Activated CD8-positive, alpha-beta memory T cell treated with anti-CD3 and anti-CD28 coated beads for 4 hours (primary cell): ENCODE measurements around the gene MS4A8.
"Not testable (repeated sequence)": the region's sequence is repeated elsewhere in the genome, so short reads cannot be mapped to it uniquely, and the experiment has no call there.

ENCODE experiments used
- DNase-seq, 2 donors: peaks; one replicate each; pipeline ENCODE4 v3.0.0-alpha.2; 2020; ENCODE audit warnings: low read depth in 2 of 2

MS4A8 gene, protein sequence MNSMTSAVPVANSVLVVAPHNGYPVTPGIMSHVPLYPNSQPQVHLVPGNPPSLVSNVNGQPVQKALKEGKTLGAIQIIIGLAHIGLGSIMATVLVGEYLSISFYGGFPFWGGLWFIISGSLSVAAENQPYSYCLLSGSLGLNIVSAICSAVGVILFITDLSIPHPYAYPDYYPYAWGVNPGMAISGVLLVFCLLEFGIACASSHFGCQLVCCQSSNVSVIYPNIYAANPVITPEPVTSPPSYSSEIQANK

GRCh38 chr11:60699284-60699691 is at the start of gene MS4A8:
MS4A8 (plus strand) TSS chr11:60699612; CDS start chr11:60700861, 1,249 bp downstream.
- no peak for DNase-seq

GRCh38 chr11:60657888-60658287 is 41.5 kb upstream of the MS4A8 start:
- no peak for DNase-seq

GRCh38 chr11:60658409-60658808 is 41.0 kb upstream of the MS4A8 start:
- DNase-seq, result no peak

GRCh38 chr11:60672255-60672654 is 27.2 kb upstream of the MS4A8 start:
- DNase-seq, result no peak

GRCh38 chr11:60678231-60678630 is 21.2 kb upstream of the MS4A8 start:
- not testable (repeated sequence) for DNase-seq

DNA sequence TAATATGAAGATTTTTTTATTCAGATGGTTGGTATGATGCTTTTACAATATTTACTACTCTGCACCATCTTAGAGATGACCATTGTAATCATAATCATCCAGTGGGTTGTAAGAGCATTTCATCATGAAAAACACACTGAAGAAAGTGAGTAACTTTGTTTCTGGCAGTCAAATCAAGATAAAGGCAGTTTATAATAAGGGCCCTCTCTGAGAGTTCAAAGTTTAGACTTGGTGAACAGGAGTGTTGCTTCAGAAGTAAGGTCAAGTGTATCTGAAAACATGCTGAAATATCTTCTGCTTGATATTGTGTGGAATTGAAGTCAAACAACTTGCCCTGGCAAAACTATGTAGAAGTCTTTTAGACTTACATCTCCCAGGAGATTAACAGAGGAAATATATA is 19.5 kb upstream of the MS4A8 start:
- DNase-seq, result no peak

GRCh38 chr11:60680455-60681119 is 18.8 kb upstream of the MS4A8 start:
- DNase-seq, result no peak

DNA sequence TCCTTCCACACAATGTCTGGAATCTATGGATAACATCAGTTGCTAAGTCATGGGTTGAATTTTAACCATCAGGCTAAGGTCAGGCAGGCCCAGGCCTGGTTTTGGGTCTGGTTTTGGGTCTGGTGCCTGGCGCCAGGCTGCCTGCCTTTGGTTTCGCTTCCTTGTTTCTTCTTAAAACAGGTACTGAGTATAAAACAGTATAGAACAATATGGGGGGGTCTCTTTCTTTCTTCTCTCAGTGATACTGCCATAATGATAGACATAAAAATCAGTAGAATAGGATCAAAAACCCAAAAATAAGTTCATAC is 14.9 kb upstream of the MS4A8 start:
- not testable (repeated sequence) for DNase-seq

DNA sequence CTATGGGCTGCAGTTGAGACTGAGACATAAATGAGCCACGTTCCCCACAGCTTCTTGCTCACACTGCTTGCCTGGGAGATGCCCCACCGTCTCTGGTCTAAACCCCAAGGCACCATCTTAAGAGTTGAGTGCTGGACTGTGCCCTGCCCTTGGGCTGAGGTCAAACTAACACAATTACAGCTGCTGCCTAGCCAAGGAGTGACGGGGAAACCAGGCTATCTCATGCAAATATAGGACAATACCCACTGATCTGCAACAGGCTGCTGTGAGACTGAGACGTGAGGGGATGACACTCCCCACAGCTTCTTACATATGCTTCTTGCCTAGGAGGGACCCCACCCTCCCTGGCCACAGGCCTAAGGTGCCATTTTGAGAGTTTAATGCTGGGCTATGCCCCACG is 7.8 kb upstream of the MS4A8 start:
- DNase-seq, result no peak

GRCh38 chr11:60699936-60700335 is 524 bp downstream of the MS4A8 start:
- no peak for DNase-seq

DNA sequence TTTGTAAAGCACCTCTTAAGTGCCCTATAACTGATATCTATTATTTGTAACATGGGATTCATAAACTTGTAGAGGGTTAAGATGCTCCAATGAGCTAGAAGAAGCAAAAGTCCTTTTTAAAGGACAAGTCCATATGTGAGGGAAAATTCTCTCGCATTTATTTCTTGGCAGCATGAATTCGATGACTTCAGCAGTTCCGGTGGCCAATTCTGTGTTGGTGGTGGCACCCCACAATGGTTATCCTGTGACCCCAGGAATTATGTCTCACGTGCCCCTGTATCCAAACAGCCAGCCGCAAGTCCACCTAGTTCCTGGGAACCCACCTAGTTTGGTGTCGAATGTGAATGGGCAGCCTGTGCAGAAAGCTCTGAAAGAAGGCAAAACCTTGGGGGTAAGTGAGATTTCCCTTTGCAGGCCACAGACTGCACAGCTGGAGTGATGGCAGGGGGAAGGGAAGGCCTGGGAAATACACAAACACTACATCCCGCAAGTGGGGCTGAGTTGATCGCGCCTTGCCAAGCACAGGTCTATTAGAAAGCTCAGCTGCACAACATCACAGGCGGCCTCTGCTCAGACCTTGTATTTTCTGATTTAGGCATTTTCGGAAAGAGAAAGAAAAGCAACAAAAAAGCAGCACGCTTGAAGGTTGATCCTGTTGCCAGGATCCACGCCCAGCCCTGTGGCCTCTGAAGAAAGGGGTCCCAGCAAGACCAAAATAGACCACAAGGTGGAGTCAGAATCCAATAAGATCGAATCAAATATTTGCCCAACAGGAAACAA is 1.5 kb downstream of the MS4A8 start:
- DNase-seq, result no peak

DNA sequence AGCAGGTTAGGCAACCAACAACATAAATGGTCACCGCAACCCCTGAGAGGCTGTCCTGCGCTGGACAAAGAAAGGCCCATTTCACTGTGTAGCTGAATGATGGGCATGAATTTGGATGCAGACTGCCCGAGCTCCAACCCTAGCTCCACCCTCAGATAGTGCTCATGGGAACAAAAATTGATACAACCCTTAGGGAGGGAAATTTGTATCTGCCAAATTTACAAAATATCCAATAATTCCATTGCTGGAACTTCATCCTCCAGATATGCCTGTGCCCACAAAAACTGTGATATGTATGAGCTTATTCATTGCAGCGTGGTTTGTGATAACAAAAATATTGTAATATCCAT is 2.0 kb downstream of the MS4A8 start:
- no peak for DNase-seq

GRCh38 chr11:60703374-60703773 is 4.0 kb downstream of the MS4A8 start:
- no peak for DNase-seq

DNA sequence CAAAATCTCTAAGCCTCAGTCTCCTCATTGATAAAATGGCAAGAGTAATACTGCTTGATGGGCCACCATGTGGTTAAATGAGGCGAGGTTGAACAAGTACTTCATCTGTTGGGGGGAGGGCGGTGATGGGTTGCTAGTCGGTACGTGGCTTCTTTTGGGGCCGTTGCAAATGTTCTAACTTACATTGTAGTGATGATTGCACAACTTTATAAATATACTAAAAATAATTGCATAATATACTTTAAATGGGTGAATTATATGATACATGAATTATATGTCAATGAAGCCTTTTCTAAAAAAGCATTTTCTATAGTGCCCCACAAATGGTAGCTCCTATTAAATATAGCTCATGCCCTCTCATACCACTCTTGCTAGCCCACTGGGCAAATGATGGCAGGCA is 6.5 kb downstream of the MS4A8 start:
- no peak for DNase-seq

DNA sequence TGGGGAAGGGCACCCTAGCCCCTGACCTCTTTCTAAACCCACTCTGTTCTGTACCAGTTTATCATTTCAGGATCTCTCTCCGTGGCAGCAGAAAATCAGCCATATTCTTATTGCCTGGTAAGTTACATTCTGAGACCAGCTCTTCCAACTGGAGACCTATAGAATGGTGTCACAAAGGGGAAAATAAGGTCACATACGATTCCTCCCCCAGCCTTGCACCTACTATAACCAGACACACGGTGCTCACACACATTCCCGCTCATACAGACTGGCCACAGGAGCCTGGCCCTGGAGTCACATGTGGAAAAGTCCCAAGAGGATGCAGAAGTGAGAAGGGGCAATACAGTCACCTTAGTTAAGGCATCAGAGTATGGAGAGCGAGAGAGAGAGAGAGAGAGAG is 7.5 kb downstream of the MS4A8 start:
- DNase-seq, result no peak

- DNase-seq, result no peak
Observed at GRCh38 chr11:60710482-60710881, 11.1 kb downstream of the MS4A8 start.

DNA sequence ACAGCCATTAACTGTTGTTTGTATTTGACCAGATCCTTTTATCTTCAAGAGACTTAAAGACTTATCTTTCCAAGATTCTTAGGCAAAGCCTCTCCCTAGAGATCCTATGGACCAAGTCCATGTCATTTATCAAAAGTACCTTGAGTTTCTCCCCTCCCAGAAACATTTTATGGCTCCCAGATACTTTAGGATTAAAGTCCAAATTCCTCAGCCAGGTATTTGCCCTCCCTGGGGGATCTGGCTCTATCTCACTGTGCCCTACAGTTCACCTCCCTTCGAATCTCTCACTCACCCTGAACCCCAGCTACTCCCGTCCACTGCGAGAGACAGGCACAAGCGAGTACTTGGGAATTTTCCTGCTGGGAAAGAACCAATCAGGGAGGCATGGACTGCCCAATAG is 11.9 kb downstream of the MS4A8 start:
- DNase-seq, result no peak

DNA sequence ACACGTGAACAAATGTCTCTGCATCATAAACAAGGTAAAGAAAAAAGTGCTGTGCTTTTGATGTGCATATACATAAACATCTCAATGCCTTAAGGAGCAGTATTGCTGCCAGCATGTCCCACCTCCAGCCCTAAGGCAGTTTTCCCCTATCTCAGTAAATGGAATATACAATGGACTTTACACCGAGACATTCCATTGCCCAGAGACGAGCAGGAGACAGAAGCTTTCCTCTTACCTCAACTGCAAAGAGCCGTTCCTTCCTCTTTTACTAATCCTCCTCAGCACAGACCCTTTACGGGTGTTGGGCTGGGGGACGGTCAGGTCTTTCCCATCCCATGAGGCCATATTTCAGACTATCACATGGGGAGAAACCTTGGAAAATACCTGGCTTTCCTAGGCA is 14.0 kb downstream of the MS4A8 start:
- DNase-seq, result not testable (repeated sequence)

DNA sequence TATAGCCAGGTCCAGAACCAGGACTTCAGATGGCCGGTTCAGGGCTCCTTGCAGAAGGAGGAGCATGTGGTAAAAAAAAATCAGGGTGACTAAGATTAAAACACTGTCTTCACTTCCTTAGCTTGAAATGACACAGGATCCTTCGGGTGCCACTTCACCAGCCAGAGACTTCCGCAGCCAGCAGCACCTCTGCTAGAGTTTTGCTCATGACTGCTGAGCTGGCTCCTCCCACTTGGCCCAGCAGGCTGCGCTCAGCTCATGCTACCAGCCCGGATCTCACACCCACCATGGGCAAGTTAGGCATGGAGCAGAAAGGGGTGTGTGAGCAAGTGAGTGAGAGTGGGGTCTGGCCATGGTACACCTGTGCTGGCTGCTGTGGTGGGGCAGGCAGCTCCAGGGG is 18.5 kb downstream of the MS4A8 start:
- no peak for DNase-seq

DNA sequence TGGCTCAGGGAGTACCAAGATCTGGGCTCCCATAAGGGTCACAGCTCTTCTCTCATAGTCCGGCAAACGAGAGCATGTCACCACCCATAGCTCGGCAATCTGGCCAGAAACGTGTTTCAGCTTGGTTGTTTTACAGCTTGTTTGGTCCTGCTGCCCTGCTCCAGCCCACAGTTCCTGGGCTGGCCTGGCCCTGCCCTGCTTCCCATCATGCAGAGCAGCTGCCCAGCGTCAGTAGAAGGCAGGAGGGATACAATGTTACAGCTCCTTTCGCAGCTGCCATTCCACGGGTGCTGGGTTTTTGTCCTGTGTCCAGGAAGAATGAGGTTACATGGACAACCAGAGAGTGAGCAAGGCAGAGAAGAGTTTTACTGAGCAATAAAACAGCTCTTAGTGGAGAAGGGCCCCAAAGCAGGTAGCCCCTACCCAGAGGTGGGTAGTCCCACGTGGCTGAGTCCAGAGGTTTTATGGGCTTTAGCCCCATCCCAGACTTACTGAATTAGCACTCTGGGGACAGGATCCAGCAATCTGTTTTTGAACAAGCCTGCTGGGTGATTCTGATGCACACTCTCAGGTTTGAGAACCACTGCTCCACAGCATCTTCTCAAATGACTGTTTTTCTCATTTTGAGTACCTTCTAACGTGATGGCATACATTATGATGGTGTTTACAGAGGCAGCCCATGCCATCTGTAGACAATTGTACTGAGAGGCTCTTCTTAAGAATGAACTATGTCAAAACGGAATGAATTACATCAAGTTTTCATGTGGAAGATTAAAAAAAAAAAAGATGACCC is 19.3 kb downstream of the MS4A8 start:
- DNase-seq, result no peak

DNA sequence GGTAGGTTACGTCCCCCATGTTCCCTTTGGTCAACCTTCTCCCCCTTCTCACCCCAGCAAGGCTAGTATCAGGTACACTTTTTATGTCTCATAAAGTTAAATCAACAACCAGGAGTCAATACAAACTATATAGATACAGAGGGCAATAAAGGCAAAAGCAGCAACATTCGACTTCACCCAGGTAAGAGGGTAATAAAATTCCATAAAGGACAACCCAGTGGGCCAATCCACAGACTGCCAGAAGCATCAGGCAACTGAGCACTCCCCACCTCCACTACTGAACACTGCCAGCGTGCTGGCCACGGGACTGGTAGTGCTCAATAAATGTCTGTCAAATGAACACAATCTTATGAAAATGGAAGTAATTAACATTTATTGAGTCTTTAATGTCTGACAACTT is 20.0 kb downstream of the MS4A8 start:
- no peak for DNase-seq

DNA sequence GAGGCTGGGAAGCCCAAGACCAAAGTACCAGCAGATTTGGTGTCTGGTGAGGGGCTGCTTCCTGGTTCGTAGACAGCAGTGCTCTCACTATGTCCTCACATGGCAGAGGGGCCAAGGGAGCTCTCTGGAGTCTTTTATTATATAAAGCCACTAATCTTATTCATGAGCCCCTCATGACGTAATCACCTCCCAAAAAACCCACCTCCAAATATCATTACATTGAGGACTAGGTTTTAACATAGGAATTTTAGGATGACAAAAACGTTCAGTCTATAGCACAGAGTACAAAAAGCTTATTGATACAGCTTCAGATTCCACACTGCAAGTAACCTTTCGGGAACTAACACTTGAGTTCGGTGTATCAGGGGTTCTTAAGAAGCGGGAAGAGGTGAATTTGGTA is 21.0 kb downstream of the MS4A8 start:
- no peak for DNase-seq
